Caco-2 (cell line): Measurements from ENCODE around the gene NFATC1. TPM values are rescaled to one million over a fixed set of nuclear protein-coding genes. Genes with fewer than 3 reads are reported as not detected.

Experiments used
- BruUV-seq: library from RNA; stranded (reverse); fragments of 400-500 nt; replicated peaks from 2 replicates; lab custom pipeline; 2021; lab: Mats Ljungman, UMichigan
- CTCF ChIA-PET: fragments of 300-600 bp; sonication (Branson Sonifier 250); formaldehyde crosslinking; loops from one replicate; lab custom pipeline; 2022; ENCODE audit warnings: antibody characterized with exemption; lab: Charles Lee
- POLR2A ChIA-PET: fragments of 300-600 bp; sonication (Branson Sonifier 250); formaldehyde crosslinking; loops from one replicate; lab custom pipeline; 2022; ENCODE audit warnings: antibody characterized with exemption; lab: Charles Lee
- DNase-seq, 2 experiments: peaks; one replicate each; pipeline versions ENCODE4 v3.0.0 to v3.0.0-alpha.2; 2020 to 2022
- H3K27me3 ChIP-seq: replicated peaks from 2 replicates; pipeline ENCODE4 v1.6.0; 2011; ENCODE audit warnings: low read length; ENCODE audit not compliant: control insufficient read depth, insufficient read depth
- H3K36me3 ChIP-seq: 2 replicates; pipeline ENCODE4 v1.5.1; 2011; ENCODE audit warnings: low read length; ENCODE audit not compliant: control insufficient read depth, insufficient read depth
- H3K4me1 ChIP-seq: fragments of 250-450 bp; sonication (Bioruptor Pico); 2 replicates; pipeline ENCODE4 v1.5.1; 2020; ENCODE audit warnings: mild to moderate bottlenecking
- H3K4me3 ChIP-seq: 2 replicates; pipeline ENCODE4 v1.5.1; 2011; ENCODE audit warnings: low read depth, mild to moderate bottlenecking, control low read depth, low read length
- H3K9me3 ChIP-seq: fragments of 250-450 bp; sonication (Bioruptor Pico); 2 replicates; pipeline ENCODE4 v1.5.1; 2020; ENCODE audit warnings: mild to moderate bottlenecking, moderate library complexity
- H3K27ac Mint-ChIP-seq: one replicate; pipeline ENCODE4 v1.8.0; 2022; ENCODE audit warnings: mixed read lengths; ENCODE audit not compliant: unreplicated experiment
- H3K27me3 Mint-ChIP-seq: one replicate; pipeline ENCODE4 v1.8.0; 2022; ENCODE audit warnings: mixed read lengths; ENCODE audit not compliant: insufficient read depth, unreplicated experiment
- H3K36me3 Mint-ChIP-seq: one replicate; pipeline ENCODE4 v1.8.0; 2022; ENCODE audit warnings: mild to moderate bottlenecking, mixed read lengths; ENCODE audit not compliant: insufficient read depth, unreplicated experiment
- H3K4me1 Mint-ChIP-seq: one replicate; pipeline ENCODE4 v1.8.0; 2022; ENCODE audit warnings: low read depth, mixed read lengths; ENCODE audit not compliant: unreplicated experiment
- H3K4me3 Mint-ChIP-seq: one replicate; pipeline ENCODE4 v1.8.0; 2022; ENCODE audit warnings: mild to moderate bottlenecking, moderate library complexity, mixed read lengths; ENCODE audit not compliant: unreplicated experiment
- H3K9me3 Mint-ChIP-seq: one replicate; pipeline ENCODE4 v1.8.0; 2022; ENCODE audit warnings: mixed read lengths; ENCODE audit not compliant: unreplicated experiment
- intact Hi-C: fragments of 100-400 bp; cut with micrococcal nuclease; formaldehyde crosslinking; loops from one replicate; pipeline ENCODE4 v1.10.0; 2022; ENCODE audit not compliant: unreplicated experiment
- total RNA-seq: library from RNA; stranded (reverse); gene quantifications from 2 replicates; pipeline ENCODE4 v1.2.3, GENCODE V29; 2022
- TF ChIP-seq, protein P1 (sequence below), 2 experiments: fragments of 200-600 bp in 1 of 2; IDR thresholded peaks; 1 replicate in 1 of 2; 2 replicates in 1 of 2; pipeline versions ENCODE4 v1.5.1 to v1.8.0; 2011 to 2022; ENCODE audit warnings: antibody characterized with exemption in 1 of 2, control low read depth in 1 of 2, inconsistent platforms in 1 of 2, low read depth in 1 of 2, low read length in 1 of 2, mild to moderate bottlenecking in 1 of 2, moderate library complexity in 1 of 2; ENCODE audit not compliant: insufficient read depth in 1 of 2, severe bottlenecking in 1 of 2, unreplicated experiment in 1 of 2

The NFATC1 gene
- total RNA-seq, 1 experiment from 2014 or later: 0.66 TPM

DNA sequence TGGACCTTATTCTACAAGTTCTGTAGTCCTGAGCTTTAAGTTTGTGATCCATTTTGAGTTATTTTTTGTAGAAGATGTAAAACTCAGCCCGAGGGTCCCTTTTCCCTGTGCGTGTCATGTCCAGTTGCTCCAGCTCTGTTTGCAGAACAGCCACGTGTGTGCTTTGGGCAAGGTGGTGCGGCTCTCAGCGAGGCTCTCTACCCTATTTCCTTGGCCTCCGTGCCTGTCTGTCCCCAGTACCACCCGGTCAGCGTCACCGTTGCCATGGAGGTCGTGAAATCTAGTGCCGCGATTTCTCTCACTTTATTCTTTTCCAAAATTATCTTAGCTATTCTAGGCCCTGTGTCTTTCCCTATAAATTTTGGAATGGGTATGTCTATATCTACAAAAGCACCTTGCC is 142.9 kb downstream of the NFATC1 start:
- intact Hi-C loops: no loop called here
- H3K4me1 Mint-ChIP-seq: no peaks in the 10 kb centered on the region
- no peak for DNase-seq
- H3K4me3 Mint-ChIP-seq: no peak overlapping the region
- H3K36me3 Mint-ChIP-seq: no peaks in the 10 kb centered on the region
- CTCF ChIA-PET: no interaction called here
- H3K27me3 Mint-ChIP-seq: peaks cover 21% of the 10 kb centered on the region
- H3K4me1 ChIP-seq: no peaks in the 10 kb centered on the region
- H3K4me3 ChIP-seq: no peak overlapping the region
- no peaks in the 10 kb centered on the region for H3K27me3 ChIP-seq
- BruUV-seq: no TSS peak
- POLR2A ChIA-PET: no interaction called here
- peaks cover 31% of the 10 kb centered on the region for H3K9me3 Mint-ChIP-seq
- H3K9me3 ChIP-seq: no peaks in the 10 kb centered on the region
- TF ChIP-seq, protein P1, sequence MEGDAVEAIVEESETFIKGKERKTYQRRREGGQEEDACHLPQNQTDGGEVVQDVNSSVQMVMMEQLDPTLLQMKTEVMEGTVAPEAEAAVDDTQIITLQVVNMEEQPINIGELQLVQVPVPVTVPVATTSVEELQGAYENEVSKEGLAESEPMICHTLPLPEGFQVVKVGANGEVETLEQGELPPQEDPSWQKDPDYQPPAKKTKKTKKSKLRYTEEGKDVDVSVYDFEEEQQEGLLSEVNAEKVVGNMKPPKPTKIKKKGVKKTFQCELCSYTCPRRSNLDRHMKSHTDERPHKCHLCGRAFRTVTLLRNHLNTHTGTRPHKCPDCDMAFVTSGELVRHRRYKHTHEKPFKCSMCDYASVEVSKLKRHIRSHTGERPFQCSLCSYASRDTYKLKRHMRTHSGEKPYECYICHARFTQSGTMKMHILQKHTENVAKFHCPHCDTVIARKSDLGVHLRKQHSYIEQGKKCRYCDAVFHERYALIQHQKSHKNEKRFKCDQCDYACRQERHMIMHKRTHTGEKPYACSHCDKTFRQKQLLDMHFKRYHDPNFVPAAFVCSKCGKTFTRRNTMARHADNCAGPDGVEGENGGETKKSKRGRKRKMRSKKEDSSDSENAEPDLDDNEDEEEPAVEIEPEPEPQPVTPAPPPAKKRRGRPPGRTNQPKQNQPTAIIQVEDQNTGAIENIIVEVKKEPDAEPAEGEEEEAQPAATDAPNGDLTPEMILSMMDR (IDR thresholded peaks at IDR 0.05; ENCODE audit: insufficient read depth in 1 of 2, low read depth in 1 of 2, low read length in 1 of 2, severe bottlenecking in 1 of 2, unreplicated experiment in 1 of 2): no peak
- no peak overlapping the region for H3K27ac Mint-ChIP-seq
- no peaks in the 10 kb centered on the region for H3K36me3 ChIP-seq

DNA sequence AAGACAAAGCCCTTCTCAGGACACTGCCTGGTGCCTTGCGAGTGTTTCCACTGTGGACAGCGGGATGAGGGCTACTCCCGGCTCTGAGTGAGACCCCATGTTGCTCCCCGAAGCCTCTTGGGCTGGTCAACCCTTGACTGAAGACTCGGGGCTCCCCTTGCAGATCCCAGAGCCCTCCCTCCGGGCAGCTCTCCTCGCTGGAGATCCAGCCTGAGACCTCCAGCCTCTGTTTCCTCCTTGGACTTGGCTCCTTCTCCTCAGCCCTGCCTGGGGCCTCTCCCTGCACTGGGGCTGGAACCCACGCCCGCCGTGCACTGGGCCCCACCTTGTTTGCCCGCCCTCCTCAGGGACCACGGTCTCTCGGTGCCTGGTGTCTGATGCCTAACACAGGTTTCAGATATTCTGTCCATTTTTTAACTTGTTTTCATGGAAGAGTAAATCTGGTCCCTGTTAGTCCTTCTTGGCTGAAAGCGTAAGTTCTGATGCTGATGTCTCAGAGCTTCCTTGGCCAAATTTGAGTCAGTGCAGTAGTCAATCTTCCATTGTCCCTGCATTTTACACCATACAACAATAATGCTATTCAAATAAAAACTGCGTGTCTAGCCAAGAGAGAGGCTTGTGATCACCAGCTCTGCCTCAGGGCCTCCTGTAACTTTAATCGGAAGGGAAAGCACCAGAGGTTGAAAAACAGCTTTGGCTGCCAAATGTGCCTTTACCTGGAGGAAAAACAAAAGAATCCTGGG is 144.6 kb downstream of the NFATC1 start:
- TF ChIP-seq, protein P1 (IDR thresholded peaks at IDR 0.05; ENCODE audit: insufficient read depth in 1 of 2, low read depth in 1 of 2, low read length in 1 of 2, severe bottlenecking in 1 of 2, unreplicated experiment in 1 of 2): no peak
- H3K4me1 Mint-ChIP-seq: no peaks in the 10 kb centered on the region
- ChIA-PET POLR2A (no interaction called here), CTCF (no interaction called here)
- BruUV-seq: no TSS peak
- intact Hi-C loops: no loop called here
- H3K27me3 Mint-ChIP-seq: peaks cover 17% of the 10 kb centered on the region
- H3K4me3 ChIP-seq: no peak overlapping the region
- H3K4me3 Mint-ChIP-seq: no peak overlapping the region
- no peaks in the 10 kb centered on the region for H3K36me3 Mint-ChIP-seq
- H3K27ac Mint-ChIP-seq: no peak overlapping the region
- peaks cover 31% of the 10 kb centered on the region for H3K9me3 Mint-ChIP-seq
- DNase-seq: no peak
- H3K9me3 ChIP-seq: no peaks in the 10 kb centered on the region
- no peaks in the 10 kb centered on the region for H3K36me3 ChIP-seq
- no peaks in the 10 kb centered on the region for H3K4me1 ChIP-seq
- no peaks in the 10 kb centered on the region for H3K27me3 ChIP-seq

DNA sequence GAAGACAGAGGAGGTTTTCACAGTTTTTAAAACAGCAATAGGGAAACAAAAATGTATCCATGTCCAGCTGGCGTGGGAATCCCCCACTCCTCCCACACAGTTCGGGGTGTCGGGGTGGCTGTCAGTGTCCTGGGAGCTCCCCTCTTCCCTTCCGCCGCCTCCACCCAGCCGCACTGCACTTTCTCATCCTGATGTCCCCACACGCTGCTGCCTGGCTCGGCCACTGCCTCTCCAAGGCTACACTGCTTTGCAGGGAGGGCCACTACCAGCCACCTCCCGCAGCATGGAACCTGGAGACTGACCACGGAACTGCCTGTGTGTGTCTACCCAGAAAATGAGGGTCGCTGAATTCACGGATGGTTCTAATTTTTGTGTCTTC is 145.2 kb downstream of the NFATC1 start:
- no TSS peak for BruUV-seq
- Mint-ChIP-seq H3K27ac (no peak overlapping the region), H3K9me3 (peaks cover 31% of the 10 kb centered on the region), H3K4me3 (no peak overlapping the region), H3K36me3 (no peaks in the 10 kb centered on the region), H3K27me3 (peaks cover 17% of the 10 kb centered on the region), H3K4me1 (no peaks in the 10 kb centered on the region)
- intact Hi-C loops: no loop called here
- H3K36me3 ChIP-seq: no peaks in the 10 kb centered on the region
- POLR2A ChIA-PET: no interaction called here
- no peak for DNase-seq
- no peaks in the 10 kb centered on the region for H3K9me3 ChIP-seq
- TF ChIP-seq, protein P1 (IDR thresholded peaks at IDR 0.05; ENCODE audit: insufficient read depth in 1 of 2, low read depth in 1 of 2, low read length in 1 of 2, severe bottlenecking in 1 of 2, unreplicated experiment in 1 of 2): no peak
- H3K4me3 ChIP-seq: no peak overlapping the region
- H3K27me3 ChIP-seq: no peaks in the 10 kb centered on the region
- no peaks in the 10 kb centered on the region for H3K4me1 ChIP-seq
- CTCF ChIA-PET: no interaction called here
